ENCODE results near the gene ANKRD13D.

Gene ANKRD13D

GRCh38 chr11:67276781-67277230 lies 12.3 kb upstream of the ANKRD13D start:
- H3K36me3 ChIP-seq = peaks cover 44% of the 10 kb centered on the region
- no peaks in the 10 kb centered on the region for H3K27me3 ChIP-seq
- peak overlapping the region; percentile 95 to 97 for H3K4me3 ChIP-seq (ENCODE audit: low read depth in 1 of 2, low read length in 1 of 2)
- H3K9me3 ChIP-seq = no peaks in the 10 kb centered on the region
- peak; percentile 66 for TF ChIP-seq CTCF (IDR thresholded peaks at IDR 0.05)
- peaks cover 99 to 100% of the 10 kb centered on the region in 2 experiments for H3K4me1 ChIP-seq (ENCODE audit: control insufficient read depth in 1 of 2, insufficient read depth in 1 of 2, low read depth in 1 of 2, low read length in 1 of 2)
- peak overlapping the region; percentile 99 for H3K27ac ChIP-seq

- H3K27me3 ChIP-seq = no peaks in the 10 kb centered on the region
- TF ChIP-seq CTCF (IDR thresholded peaks at IDR 0.05) = peak; percentile 54
- peak overlapping the region; percentile 99 for H3K27ac ChIP-seq
- peak overlapping the region; percentile 95 to 97 for H3K4me3 ChIP-seq (ENCODE audit: low read depth in 1 of 2, low read length in 1 of 2)
- H3K9me3 ChIP-seq = no peaks in the 10 kb centered on the region
- peaks cover 48% of the 10 kb centered on the region for H3K36me3 ChIP-seq
- peaks cover 99 to 100% of the 10 kb centered on the region in 2 experiments for H3K4me1 ChIP-seq (ENCODE audit: control insufficient read depth in 1 of 2, insufficient read depth in 1 of 2, low read depth in 1 of 2, low read length in 1 of 2)
Observed at GRCh38 chr11:67277231-67277961, 11.7 kb upstream of the ANKRD13D start.

- Histone ChIP-seq H3K9me3 (no peaks in the 10 kb centered on the region), H3K27me3 (no peaks in the 10 kb centered on the region), H3K27ac (peak overlapping the region; percentile 99), H3K4me1 (ENCODE audit: control insufficient read depth in 1 of 2, insufficient read depth in 1 of 2, low read depth in 1 of 2, low read length in 1 of 2) (peaks cover 99 to 100% of the 10 kb centered on the region in 2 experiments), H3K4me3 (ENCODE audit: low read depth in 1 of 2, low read length in 1 of 2) (peak overlapping the region; percentile 95 to 97), H3K36me3 (peaks cover 54% of the 10 kb centered on the region)
- TF ChIP-seq CTCF (IDR thresholded peaks at IDR 0.05) = no peak
Observed at GRCh38 chr11:67278135-67278938, 10.8 kb upstream of the ANKRD13D start.

GRCh38 chr11:67278939-67279588 lies 10.0 kb upstream of the ANKRD13D start:
- Histone ChIP-seq H3K4me3 (ENCODE audit: low read depth in 1 of 2, low read length in 1 of 2) (peak overlapping the region; percentile 95 to 97), H3K36me3 (peaks cover 59% of the 10 kb centered on the region), H3K9me3 (no peaks in the 10 kb centered on the region), H3K27me3 (no peaks in the 10 kb centered on the region), H3K4me1 (ENCODE audit: control insufficient read depth in 1 of 2, insufficient read depth in 1 of 2, low read depth in 1 of 2, low read length in 1 of 2) (peaks cover 99 to 100% of the 10 kb centered on the region in 2 experiments), H3K27ac (peak overlapping the region; percentile 99)
- TF ChIP-seq CTCF (IDR thresholded peaks at IDR 0.05) = no peak

- no peaks in the 10 kb centered on the region for H3K27me3 ChIP-seq
- TF ChIP-seq CTCF (IDR thresholded peaks at IDR 0.05) = no peak
- peak overlapping the region; percentile 95 to 97 for H3K4me3 ChIP-seq (ENCODE audit: low read depth in 1 of 2, low read length in 1 of 2)
- peaks cover 99 to 100% of the 10 kb centered on the region in 2 experiments for H3K4me1 ChIP-seq (ENCODE audit: control insufficient read depth in 1 of 2, insufficient read depth in 1 of 2, low read depth in 1 of 2, low read length in 1 of 2)
- H3K36me3 ChIP-seq = peaks cover 65% of the 10 kb centered on the region
- H3K27ac ChIP-seq = peak overlapping the region; percentile 99
- H3K9me3 ChIP-seq = no peaks in the 10 kb centered on the region
Observed at GRCh38 chr11:67279589-67280340, 9.3 kb upstream of the ANKRD13D start.
